HG02973 (cell line): ENCODE results near the gene ZFHX3.

Source experiments
- ATAC-seq: cut with Tn5 transposase; IDR thresholded peaks from one replicate; pipeline ENCODE4 v1.9.1; 2021; ENCODE audit warnings: moderate library complexity; ENCODE audit not compliant: unreplicated experiment

The ZFHX3 gene

DNA sequence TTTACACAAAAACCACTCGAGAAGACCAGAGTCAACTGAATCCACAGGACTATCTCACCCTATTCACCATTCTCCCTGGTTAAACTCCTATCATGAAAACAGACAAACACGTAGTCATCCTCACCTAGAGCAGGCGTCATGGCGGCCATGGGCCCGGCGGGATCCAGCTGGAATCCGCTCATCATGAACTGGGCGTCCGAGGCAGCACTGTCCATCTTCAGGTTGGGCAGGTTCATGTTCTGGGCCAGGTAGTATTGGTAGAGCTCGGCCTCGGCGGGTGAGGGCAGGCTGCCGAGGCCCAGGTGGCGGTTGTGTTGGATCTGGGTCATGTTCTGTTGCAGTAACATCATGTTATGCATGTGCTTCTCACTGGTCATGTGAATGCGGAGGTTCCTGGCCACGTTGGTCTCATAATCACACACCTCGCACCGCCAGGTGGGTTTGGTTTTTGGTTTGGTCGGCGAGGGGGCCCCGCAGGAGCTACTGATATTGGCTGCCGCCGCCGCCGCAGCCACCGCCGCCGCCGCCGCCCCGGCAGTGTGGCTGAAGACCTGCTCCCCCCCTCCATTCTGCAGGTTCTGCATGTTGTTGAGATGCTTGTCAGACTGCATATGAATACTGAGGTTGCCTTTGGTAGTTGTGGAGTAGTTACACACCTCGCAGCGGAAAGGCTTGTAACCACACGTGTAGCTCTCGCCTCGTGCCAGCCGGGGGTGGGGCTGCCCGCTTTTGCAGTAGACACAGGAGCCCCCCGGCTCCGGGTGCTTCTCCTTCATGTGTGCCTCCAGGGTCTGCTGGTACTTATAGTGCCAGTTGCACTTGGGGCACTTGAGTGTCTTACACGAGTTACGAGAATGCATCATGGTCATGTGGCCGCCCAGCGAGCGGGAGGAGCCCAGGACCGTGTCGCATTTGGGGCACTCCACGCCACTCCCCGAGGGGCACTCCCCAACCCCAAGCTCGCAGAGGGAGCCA lies 90.3 kb downstream of the ZFHX3 start:
- no peak for ATAC-seq

DNA sequence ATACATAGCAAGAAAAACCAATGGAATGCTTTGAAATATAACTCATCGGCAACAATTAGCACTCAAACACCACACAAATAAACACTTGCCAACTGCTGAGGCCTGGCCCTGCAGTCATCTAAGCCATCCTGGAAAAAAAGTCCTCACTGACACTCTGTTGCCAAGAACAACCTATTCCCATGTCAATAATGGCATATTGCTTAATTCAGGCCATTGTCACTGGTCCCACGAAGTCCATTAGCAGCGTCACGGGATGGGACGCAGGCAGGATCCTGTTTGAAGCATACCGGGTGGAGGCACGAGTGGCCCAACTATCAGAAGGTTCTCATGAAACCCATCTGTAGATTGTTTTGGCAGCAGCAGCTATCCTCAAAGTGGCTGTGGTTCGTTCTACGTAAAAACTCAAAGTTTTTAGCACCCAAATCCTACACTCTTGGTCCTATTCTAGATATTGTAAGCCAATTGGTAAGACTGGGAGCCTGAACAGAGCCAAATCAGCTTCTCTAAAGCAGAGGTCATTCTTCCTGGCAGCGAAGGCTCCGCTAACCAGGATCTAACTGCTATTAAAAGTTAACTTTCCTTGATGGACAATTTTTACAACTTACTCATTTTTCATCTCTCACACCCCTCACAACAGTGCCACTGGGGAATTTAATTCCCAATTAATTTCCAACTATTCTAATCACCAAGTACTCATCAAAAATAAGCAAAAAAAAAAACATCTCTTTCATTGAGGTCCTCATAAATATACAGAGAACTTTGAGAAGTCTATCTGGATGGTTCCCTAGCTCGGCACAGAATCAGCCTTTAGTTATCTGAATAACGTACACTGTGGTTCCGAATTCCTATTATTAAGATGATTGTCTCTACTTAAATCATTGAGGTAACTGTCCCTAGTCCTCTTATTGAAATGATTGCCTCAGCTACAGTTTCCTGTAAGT lies 91.5 kb downstream of the ZFHX3 start:
- ATAC-seq = no peak

DNA sequence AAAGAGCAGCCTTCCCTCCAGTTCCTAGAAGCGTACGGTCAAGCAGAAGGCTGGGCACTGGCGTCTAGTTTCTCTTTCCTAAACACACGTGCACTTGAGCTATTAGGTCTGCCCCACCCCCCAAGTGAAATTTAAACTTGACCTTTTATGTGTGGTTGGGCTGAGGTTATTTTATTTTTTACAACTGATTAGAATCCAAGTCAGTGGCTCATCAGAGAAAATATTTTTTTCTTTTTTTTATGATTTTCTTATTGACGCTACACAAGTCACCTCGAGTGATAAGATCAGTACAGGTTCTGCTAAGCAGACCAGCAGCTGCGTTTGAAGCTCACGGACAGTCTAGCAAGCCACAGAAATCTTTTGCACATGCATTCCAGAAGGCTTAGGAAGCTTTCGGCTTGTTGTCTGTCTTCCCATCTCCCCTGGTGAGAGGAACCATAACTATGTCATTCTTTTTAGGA lies 95.1 kb downstream of the ZFHX3 start:
- no peak for ATAC-seq

DNA sequence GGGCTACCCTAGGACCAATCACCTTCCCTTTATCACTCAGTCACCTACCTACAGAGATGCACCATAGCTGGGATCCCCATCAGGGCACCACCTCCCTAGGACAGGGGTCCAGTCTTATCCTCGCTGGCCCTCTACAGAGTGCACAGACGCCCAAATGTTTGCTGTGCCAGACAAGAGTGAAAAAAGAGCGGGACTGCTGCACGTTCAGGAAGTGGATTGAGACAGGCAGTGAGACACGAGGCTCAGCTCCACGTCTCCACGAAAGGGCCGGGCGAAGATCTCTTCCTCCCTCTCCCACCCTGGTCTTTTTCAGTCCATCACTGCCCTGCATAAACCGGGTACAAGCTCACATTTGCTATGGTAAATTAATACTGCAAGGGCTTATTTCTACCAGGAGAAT lies 95.5 kb downstream of the ZFHX3 start:
- ATAC-seq = no peak

DNA sequence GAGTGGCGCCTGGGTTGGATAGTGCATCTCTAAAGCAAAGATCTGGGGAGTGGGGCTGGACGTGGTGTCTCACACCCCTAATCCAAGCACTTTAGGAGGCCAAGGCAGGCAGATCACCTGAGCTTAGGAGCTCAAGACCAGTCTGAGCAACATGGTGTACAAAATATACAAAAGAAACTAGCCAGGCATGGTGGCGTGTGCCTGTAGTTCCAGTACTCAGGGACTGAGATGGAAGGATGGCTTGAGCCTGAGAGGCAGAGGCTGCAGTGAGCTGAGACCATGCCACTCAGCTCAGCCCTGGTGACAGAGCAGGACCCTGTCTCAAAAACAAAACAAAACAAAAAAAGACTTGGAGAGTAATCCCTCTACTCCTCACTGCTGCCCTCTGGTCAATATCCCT lies 96.0 kb downstream of the ZFHX3 start:
- ATAC-seq = no peak

DNA sequence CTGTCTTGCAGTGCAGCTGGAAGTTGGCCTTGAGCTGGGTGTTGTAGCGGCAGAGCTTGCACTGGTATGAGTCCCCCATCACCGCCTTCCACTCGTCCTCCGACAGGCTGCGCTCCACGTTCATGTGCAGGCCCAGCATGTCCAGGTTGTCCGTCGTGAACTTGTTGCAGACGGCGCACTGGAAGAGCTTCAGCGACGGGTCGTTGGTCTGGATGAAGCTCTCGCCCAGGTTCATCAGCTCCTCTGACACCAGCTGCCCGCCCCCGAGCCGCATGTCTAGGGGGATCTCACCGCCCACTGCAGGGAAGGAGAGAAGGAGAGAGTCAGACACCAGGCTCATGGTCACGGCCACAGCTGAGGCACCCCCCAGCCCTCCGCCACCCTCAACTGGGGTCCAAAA lies 97.3 kb downstream of the ZFHX3 start:
- no peak for ATAC-seq

DNA sequence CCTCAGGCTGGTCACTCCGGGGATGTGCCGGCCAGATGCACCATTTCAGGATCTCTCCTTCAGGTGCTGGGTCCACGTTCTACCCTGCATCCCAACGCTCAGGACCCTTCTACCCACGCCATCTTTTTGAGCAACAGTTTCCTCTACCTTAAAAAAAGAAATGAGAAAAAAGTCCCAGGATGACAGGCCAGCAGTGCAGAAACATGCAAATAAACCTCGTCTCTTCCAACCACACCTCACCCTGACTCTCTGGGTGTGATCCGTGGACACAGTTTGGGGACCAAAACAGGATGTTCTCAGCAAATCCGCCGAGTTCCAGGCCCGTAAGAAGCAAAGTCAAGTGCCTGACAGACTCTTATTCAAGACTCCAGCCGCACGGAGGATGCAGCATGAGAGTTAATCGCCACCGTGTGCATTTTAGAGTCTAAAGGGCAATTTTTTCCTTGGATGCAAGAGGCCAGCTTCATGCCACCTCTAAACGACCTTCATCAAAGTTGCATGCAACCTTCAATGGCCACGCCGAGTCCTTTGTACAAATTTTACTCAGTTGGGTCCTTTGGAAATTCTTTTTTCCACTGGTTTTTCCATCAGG lies 99.6 kb downstream of the ZFHX3 start:
- ATAC-seq = no peak

DNA sequence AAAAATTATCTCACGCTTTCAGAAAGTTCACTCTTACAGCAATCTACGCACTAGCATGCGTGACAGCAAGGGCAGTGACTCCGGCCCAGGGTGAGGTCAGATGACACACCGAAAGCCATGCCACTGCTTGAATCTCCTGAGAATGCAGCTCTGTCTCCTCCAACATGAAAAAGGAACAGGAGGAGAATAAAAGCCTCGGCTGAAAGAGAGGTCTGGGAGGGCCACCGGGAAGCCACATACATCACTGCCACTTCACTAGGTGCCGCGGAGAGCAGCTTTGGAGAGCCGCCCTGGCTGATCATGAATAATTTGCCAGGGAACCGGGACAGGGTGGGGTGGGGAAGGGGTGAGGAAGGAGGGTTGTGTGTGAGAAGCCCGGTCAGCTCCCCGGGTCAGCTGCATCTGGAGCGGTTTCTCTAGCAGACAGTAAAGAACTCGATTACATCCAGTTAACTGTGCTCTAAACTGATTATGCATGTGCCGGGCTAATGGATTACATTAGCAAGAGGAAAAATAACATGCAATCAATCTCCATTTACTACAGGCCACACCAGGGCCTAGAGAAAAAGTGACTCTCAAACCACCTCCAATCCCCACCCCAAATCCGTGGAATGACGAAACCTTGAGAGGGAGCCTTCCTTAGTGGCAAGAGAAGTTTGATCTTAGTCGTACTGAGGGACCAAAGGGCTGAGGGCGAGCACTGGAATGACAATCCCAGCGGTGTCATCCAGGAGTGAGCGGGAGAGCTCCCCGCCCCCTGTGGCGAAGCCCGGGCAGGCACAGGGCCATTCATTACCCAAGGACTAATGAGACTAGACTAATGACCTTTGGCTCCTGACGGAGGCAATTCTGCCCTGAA lies 100.3 kb downstream of the ZFHX3 start:
- no peak for ATAC-seq

DNA sequence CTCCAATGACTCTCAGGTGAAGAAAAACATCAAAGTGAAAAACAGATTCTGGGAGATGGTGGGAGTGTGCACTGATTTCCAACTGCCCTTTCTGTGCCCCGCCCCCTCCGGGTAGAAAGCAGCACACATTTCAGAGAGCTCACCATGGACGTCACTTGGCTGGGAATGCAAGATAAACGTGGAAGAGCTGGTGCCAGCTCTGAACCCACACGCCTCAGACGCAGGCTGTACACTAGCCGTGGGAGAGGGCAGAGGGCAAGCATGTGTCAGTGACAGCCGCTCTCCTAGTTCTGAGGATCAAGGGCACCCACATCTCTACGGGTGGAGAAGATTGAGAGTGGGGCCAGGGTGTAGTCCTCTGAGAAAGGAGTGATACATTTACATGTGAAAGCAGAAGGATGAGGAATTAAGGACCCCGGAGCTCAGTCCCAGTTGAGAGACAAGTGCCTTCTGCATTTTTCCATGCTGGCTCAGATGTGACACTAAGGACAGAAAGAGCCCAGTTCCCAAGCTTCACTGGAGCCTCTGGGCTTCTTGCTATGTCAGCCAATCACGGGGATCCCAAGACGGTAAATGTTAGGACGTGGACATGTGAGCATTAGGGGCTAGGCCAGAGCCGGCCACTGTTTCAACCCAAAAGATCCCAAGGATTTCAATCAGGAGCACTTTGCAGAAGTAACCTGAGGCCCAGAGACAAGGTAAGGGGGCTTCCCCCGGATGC lies 101.3 kb downstream of the ZFHX3 start:
- ATAC-seq = no peak

DNA sequence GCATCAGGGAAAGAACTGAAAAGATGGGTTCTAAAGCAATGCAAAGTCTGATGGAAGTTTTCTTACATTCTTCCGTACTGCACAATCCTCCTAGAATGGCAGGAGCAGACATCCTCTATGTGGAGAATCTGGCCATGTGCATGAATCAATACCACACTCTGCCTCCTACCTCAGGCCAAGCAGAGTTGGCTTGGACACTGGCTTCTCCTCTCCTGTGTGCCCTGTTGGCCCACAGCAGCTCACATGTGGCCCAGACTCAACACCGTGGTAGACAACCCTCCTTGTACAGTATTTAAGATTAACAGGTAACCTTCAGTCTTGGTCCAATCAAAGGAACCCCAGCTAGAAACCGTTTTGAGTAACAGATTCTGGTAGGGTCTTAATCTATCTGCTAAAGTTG lies 101.9 kb downstream of the ZFHX3 start:
- no peak for ATAC-seq

DNA sequence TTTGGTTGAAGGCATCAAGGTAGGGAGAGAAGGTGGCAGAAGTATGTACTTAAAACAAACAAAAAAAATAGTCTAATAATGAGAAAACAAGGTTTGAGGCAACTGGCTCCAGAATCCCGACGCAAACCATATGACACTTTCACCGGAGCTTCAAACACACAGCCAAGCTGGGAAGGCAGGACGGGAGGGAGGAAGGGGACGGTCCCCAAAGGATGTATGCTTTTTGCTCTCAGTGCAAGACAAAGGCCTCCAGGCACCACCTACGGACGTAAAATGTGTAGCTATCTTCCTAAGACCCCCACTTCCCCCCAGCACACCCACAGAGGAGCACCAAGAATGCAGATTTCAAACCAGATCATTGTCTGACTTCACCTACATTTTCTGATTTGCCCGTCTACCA lies 102.3 kb downstream of the ZFHX3 start:
- ATAC-seq = no peak

DNA sequence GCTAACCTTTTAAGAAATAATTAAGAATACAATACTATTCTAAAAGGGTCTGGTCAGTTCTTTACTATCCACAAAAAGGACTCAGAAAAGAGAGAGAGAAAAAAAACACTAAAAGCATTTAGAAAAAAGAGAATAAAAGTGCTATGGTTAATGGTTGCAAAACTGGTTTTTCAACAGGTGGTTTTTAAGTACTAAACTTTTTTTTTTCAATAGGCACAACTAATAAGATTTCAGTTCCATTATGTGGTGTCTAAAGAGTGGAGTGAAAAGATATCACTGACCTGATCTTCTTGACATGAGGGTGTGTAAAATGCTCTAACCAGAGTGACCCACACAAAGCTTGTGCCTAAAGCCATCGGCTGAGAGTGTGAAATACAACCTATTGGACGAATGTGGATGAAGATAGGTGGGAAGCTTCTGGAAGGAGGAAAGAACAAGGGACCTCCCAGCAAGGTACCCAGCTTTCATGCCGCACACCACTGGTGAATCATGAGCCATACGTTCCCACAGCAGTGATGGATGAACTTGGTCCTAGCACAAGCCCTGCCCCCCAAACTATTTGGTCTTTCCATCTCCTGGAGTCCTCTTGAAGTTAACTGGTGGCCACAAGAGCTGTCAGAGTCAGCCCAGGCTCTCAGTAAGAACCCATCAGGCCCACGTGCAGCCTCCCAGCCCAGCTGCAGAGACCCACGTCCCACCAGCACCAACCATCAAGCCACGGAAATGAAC lies 103.0 kb downstream of the ZFHX3 start:
- no peak for ATAC-seq

DNA sequence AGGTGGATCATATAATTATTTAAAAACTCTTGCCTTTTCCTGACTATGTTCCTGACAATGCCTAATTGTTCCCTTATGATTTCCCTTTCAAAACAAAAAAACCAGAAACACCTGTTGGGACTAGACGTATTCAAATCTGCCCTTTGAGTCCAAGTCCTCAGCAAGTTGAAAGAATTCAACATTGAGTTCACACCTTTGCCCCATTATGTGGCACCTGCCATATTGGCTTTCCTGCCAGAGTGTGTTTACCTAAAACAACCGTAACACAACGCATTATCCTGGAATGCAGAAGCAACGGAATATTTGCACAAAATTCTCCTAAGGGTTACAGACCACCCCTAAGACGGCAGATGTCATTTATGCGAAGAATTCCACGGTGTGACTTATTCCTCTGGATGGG lies 105.9 kb downstream of the ZFHX3 start:
- ATAC-seq = no peak

DNA sequence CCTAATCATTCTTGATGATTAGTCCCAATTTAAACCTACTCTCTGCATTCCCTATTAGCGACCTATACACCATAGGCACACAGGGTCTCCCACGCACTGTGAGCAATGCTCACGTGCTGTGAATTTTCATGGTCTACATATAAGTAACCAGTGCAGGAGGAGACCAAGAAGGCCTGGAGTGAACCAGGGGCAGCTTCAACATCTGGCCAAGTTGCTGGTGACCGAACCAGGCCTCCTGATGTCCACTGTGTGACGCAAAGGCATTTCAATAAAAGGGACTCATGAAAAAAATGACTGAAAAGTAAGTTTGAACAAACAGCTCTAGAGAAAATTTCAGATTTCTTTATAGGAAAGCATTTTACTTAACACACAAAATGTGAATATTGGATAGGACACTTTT lies 107.0 kb downstream of the ZFHX3 start:
- ATAC-seq = no peak

DNA sequence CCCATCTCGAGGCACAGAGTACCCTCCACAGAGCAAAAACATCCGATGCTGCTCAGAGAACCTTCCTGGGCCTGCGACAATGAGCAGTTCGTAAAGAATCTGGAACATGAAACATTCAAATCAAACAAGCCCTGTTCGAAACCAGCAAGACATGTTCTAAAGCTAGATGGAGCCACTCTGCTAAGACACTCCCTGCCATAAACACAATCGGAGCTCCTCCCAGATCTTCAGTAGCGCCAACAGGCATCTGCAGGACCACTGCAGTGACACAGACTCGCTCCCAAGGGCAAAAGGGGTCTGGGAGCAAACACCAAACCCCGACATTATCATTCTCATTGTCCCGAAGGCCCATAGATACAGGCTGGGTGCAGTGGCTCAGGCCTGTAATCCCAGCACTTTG lies 108.7 kb downstream of the ZFHX3 start:
- ATAC-seq = no peak

DNA sequence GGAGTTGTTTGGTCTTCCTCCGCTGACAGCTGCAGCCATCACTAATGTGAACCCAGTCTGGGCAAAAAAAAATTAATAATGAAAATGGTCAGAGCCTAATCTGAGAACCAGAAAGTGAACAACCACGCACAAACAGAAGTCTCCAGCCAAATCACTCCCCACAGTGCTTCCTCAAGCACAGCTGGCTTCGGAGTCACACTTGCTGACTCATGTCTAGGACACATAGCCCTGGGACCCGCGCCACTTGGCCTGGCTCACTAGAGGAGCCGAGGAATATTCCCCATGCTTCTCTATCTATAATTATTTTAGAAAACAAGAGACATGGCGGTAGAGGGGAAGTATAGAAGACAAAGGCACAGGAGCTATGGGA lies 109.1 kb downstream of the ZFHX3 start:
- ATAC-seq = no peak

DNA sequence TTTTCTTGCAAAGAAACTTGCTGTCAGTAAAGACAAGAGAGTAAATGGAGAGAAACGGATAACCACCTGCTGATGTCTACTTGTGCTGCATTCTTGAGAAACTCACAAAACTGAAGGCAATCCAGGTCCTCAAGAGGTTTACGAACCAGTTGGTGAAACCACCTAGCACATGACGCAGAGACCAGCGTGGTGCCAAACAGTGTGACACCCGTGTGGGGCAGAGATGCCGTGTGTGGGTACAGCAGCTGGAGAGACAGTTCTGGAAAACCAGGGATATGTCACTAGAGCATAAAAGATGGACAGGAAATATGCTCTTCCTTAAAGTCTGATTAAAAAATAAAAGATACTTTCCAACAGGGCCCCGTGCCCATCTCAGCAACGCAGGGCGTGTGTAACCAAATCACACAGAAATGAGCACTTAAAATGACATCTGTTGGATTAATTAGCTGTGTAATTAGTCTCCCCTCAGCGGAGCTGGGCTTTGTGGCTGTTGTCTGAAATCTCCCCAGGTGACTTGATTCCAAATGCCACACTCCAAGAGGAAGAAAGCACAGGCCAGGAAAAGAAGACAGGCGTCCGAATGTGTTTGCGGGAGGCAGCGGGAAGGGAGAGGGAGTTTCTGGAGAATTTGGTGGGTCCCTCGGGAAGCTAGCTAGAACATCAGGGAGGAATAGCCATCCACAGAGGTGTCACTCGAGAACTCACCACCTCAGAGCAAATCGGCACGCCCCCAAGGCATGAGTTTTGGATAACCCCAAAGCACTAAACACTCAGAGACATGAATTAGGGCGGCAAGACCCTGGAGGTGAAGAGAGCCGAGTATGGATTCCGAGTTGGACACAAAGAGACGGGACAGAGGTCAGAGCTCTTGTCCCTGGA lies 109.8 kb downstream of the ZFHX3 start:
- ATAC-seq = no peak

DNA sequence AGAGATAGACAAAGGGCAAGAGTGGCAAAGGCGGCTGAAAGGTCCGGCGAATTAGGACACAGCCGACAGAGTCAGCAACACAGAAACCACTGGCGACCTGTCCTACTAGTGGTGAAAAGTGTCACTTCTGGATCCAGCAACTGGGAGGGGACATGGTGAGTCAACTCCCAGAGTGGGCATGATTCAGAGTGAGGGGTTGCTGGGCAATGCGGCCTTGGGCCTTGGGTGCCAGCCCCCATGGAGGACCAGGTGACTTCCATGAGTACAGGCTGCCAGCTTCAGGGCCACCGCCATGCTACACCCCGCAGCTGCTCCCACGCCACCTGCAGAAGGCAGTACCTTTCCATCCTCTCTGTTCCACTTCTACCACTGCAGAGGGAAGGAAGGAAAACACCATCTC lies 110.6 kb downstream of the ZFHX3 start:
- ATAC-seq = no peak
